ENCODE measurements around the gene ADAMTS8. TPM values are rescaled to one million over a fixed set of nuclear protein-coding genes. Genes with fewer than 3 reads are reported as not detected.

Gene ADAMTS8
- total and polyA plus RNA-seq, 4 donors: 0.02 to 0.08 (median 0.07) TPM; not detected in 1

- TF ChIP-seq, protein P1, sequence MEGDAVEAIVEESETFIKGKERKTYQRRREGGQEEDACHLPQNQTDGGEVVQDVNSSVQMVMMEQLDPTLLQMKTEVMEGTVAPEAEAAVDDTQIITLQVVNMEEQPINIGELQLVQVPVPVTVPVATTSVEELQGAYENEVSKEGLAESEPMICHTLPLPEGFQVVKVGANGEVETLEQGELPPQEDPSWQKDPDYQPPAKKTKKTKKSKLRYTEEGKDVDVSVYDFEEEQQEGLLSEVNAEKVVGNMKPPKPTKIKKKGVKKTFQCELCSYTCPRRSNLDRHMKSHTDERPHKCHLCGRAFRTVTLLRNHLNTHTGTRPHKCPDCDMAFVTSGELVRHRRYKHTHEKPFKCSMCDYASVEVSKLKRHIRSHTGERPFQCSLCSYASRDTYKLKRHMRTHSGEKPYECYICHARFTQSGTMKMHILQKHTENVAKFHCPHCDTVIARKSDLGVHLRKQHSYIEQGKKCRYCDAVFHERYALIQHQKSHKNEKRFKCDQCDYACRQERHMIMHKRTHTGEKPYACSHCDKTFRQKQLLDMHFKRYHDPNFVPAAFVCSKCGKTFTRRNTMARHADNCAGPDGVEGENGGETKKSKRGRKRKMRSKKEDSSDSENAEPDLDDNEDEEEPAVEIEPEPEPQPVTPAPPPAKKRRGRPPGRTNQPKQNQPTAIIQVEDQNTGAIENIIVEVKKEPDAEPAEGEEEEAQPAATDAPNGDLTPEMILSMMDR (IDR thresholded peaks at IDR 0.05; ENCODE audit: low read depth, low read length, missing input control): no peak
- TF ChIP-seq, protein P2, sequence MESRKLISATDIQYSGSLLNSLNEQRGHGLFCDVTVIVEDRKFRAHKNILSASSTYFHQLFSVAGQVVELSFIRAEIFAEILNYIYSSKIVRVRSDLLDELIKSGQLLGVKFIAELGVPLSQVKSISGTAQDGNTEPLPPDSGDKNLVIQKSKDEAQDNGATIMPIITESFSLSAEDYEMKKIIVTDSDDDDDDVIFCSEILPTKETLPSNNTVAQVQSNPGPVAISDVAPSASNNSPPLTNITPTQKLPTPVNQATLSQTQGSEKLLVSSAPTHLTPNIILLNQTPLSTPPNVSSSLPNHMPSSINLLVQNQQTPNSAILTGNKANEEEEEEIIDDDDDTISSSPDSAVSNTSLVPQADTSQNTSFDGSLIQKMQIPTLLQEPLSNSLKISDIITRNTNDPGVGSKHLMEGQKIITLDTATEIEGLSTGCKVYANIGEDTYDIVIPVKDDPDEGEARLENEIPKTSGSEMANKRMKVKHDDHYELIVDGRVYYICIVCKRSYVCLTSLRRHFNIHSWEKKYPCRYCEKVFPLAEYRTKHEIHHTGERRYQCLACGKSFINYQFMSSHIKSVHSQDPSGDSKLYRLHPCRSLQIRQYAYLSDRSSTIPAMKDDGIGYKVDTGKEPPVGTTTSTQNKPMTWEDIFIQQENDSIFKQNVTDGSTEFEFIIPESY (IDR thresholded peaks at IDR 0.05): no peak
- TF ChIP-seq, protein P3, sequence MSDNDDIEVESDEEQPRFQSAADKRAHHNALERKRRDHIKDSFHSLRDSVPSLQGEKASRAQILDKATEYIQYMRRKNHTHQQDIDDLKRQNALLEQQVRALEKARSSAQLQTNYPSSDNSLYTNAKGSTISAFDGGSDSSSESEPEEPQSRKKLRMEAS (IDR thresholded peaks at IDR 0.05): no peak
- TF ChIP-seq, protein P4, sequence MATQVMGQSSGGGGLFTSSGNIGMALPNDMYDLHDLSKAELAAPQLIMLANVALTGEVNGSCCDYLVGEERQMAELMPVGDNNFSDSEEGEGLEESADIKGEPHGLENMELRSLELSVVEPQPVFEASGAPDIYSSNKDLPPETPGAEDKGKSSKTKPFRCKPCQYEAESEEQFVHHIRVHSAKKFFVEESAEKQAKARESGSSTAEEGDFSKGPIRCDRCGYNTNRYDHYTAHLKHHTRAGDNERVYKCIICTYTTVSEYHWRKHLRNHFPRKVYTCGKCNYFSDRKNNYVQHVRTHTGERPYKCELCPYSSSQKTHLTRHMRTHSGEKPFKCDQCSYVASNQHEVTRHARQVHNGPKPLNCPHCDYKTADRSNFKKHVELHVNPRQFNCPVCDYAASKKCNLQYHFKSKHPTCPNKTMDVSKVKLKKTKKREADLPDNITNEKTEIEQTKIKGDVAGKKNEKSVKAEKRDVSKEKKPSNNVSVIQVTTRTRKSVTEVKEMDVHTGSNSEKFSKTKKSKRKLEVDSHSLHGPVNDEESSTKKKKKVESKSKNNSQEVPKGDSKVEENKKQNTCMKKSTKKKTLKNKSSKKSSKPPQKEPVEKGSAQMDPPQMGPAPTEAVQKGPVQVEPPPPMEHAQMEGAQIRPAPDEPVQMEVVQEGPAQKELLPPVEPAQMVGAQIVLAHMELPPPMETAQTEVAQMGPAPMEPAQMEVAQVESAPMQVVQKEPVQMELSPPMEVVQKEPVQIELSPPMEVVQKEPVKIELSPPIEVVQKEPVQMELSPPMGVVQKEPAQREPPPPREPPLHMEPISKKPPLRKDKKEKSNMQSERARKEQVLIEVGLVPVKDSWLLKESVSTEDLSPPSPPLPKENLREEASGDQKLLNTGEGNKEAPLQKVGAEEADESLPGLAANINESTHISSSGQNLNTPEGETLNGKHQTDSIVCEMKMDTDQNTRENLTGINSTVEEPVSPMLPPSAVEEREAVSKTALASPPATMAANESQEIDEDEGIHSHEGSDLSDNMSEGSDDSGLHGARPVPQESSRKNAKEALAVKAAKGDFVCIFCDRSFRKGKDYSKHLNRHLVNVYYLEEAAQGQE (IDR thresholded peaks at IDR 0.05): no peak
- TF ChIP-seq NR2F2 (IDR thresholded peaks at IDR 0.05) (no peak), GABPA (IDR thresholded peaks at IDR 0.05 in 1 of 2, conservative IDR thresholded peaks at IDR 0.05 in 1 of 2) (no peak)
- WGBS: 87% methylated on average over 12 of the region's 12 CpGs
- DNase-seq (ENCODE audit: low spot score): no peak
- H3K4me1 ChIP-seq (ENCODE audit: control insufficient read depth in 4 of 4, insufficient read depth in 4 of 4, low read length in 3 of 4): no peaks in the 10 kb centered on the region
- H3K36me3 ChIP-seq (ENCODE audit: control insufficient read depth in 4 of 4, insufficient read depth in 3 of 4, low read depth in 1 of 4, low read length in 3 of 4): no peaks in the 10 kb centered on the region
- H3K27me3 ChIP-seq (ENCODE audit: control insufficient read depth in 4 of 4, insufficient read depth in 4 of 4, low read length in 3 of 4): no peaks in the 10 kb centered on the region
- H3K9me3 ChIP-seq (ENCODE audit: control insufficient read depth in 4 of 4, low read length in 3 of 4): no peaks in the 10 kb centered on the region
- no peak overlapping the region for H3K27ac ChIP-seq (ENCODE audit: low read depth in 1 of 2, low read length in 2 of 2)
- H3K4me3 ChIP-seq (ENCODE audit: low read depth in 1 of 3, low read length in 3 of 3): no peak overlapping the region
- H3K9ac ChIP-seq (ENCODE audit: low read depth in 1 of 2, low read length in 2 of 2): no peak overlapping the region
Observed at GRCh38 chr11:130474637-130475400, 46.4 kb upstream of the ADAMTS8 start.

DNA sequence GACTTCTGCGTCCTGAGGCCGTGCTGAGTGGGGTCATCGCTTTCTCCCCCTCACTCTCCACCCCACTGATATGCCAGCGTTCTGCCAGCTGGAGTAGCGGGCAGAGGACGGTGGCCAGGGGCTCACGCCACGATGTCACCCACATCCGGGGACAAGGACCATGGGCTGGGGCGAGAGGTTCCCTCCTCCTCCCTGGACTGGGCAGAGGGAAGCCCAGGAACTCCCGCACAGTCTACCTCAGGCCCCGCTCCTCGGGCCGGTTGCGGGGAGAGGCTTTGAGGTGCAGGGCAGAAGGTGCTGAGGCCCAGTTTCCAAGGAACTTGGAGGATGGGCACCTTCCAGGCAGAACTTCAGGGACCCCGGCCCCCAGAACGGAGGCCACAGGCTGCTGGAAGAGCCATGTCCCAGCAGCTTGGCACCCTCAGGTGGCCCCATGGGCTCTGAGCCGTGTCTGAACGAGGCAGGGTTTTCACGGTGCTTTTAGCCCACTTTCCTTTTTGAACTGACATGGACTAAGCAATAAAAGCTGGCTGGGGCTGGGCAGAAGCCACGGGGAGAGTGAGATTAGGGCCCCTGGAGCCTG, 45.5 kb upstream of the ADAMTS8 start:
- no peak for DNase-seq (ENCODE audit: low spot score)
- Histone ChIP-seq H3K9ac (ENCODE audit: low read depth in 1 of 2, low read length in 2 of 2) (no peak overlapping the region), H3K4me3 (ENCODE audit: low read depth in 1 of 3, low read length in 3 of 3) (no peak overlapping the region), H3K9me3 (ENCODE audit: control insufficient read depth in 4 of 4, low read length in 3 of 4) (no peaks in the 10 kb centered on the region), H3K27me3 (ENCODE audit: control insufficient read depth in 4 of 4, insufficient read depth in 4 of 4, low read length in 3 of 4) (no peaks in the 10 kb centered on the region), H3K4me1 (ENCODE audit: control insufficient read depth in 4 of 4, insufficient read depth in 4 of 4, low read length in 3 of 4) (no peaks in the 10 kb centered on the region), H3K36me3 (ENCODE audit: control insufficient read depth in 4 of 4, insufficient read depth in 3 of 4, low read depth in 1 of 4, low read length in 3 of 4) (no peaks in the 10 kb centered on the region), H3K27ac (ENCODE audit: low read depth in 1 of 2, low read length in 2 of 2) (no peak overlapping the region)
- 91% methylated on average over 21 of the region's 21 CpGs for WGBS
- TF ChIP-seq HNF4A (conservative IDR thresholded peaks at IDR 0.05) (no peak), EGR1 (IDR thresholded peaks at IDR 0.05; ENCODE audit: low read depth in 2 of 2) (no peak), TAF1 (conservative IDR thresholded peaks at IDR 0.05) (no peak), RAD21 (IDR thresholded peaks at IDR 0.05) (no peak), SP1 (IDR thresholded peaks at IDR 0.05) (no peak), JUND (IDR thresholded peaks at IDR 0.05) (no peak), ATF3 (IDR thresholded peaks at IDR 0.05) (no peak), GABPA (IDR thresholded peaks at IDR 0.05 in 1 of 2, conservative IDR thresholded peaks at IDR 0.05 in 1 of 2) (no peak)
- TF ChIP-seq, protein P3 (IDR thresholded peaks at IDR 0.05): no peak
- TF ChIP-seq, protein P2 (IDR thresholded peaks at IDR 0.05): no peak
- TF ChIP-seq, protein P4 (IDR thresholded peaks at IDR 0.05): no peak

Data from liver (tissue), 9 donors.